K562 (cell line): Measurements from ENCODE around the gene PPP6R3.

ENCODE experiments used
- CREB3L1 ChIP-seq: fragments of 450-650 bp; IDR thresholded peaks from 2 replicates; pipeline ENCODE4 v1.6.1; 2014; ENCODE audit warnings: low read depth, mild to moderate bottlenecking, moderate library complexity, borderline replicate concordance
- CXXC5 ChIP-seq: fragments of 250-450 bp; sonication (Bioruptor Pico); IDR thresholded peaks from 2 replicates; pipeline ENCODE4 v1.8.0; 2022; ENCODE audit warnings: inconsistent platforms, mild to moderate bottlenecking, moderate library complexity
- DPF2 ChIP-seq: fragments of 450-650 bp; IDR thresholded peaks from 2 replicates; pipeline ENCODE4 v1.6.1; 2016
- FOXP4 ChIP-seq: sonication (generic); formaldehyde crosslinking; IDR thresholded peaks from 2 replicates; pipeline ENCODE4 v1.8.0; 2022; ENCODE audit warnings: mild to moderate bottlenecking, missing genetic modification reagents, borderline replicate concordance
- HMG20B ChIP-seq: fragments of 250-450 bp; sonication (Bioruptor Pico); IDR thresholded peaks from 2 replicates; pipeline ENCODE4 v1.5.0; 2021; ENCODE audit warnings: mild to moderate bottlenecking
- MEF2A ChIP-seq: IDR thresholded peaks from 2 replicates; pipeline ENCODE4 v1.6.1; 2011; ENCODE audit warnings: low read depth, mild to moderate bottlenecking, low read length, moderate library complexity; ENCODE audit not compliant: control insufficient read depth
- PHF8 ChIP-seq: fragments of 200-600 bp; sonication (generic); IDR thresholded peaks from 2 replicates; pipeline ENCODE4 v1.6.1; 2012; ENCODE audit warnings: mixed run types, mild to moderate bottlenecking, inconsistent platforms, low read length, moderate library complexity, borderline replicate concordance
- POLR2A ChIP-seq: fragments of 450-650 bp; conservative IDR thresholded peaks from 2 replicates; pipeline ENCODE4 v1.6.1; 2016
- POLR2AphosphoS2 ChIP-seq: IDR thresholded peaks from 2 replicates; pipeline ENCODE4 v1.6.1; 2012; ENCODE audit warnings: low read length, improper control_type of control experiment
- POLR2AphosphoS5 ChIP-seq: IDR thresholded peaks from 2 replicates; pipeline ENCODE4 v1.6.1; 2011; ENCODE audit warnings: mild to moderate bottlenecking, low read depth, low read length, moderate library complexity; ENCODE audit not compliant: control insufficient read depth, insufficient read depth
- PTBP1 ChIP-seq: fragments of 200-400 bp; formaldehyde crosslinking; IDR thresholded peaks from 2 replicates; pipeline ENCODE4 v1.6.1; 2017; ENCODE audit warnings: low read depth, low read length
- YY1 ChIP-seq, 3 experiments: IDR thresholded peaks; 2 replicates each; pipeline ENCODE4 v1.6.1; 2011; ENCODE audit warnings: low read length in 2 of 3, mild to moderate bottlenecking in 2 of 3, moderate library complexity in 2 of 3, borderline replicate concordance in 1 of 3, control low read depth in 1 of 3, low read depth in 1 of 3; ENCODE audit not compliant: insufficient read depth in 3 of 3, insufficient replicate concordance in 2 of 3, control insufficient read depth in 1 of 3, insufficient read length in 1 of 3; ENCODE audit errors: extremely low read depth in 1 of 3
- ZNF224 ChIP-seq: sonication (generic); formaldehyde crosslinking; IDR thresholded peaks from 2 replicates; pipeline ENCODE4 v1.8.0; 2022; ENCODE audit warnings: mild to moderate bottlenecking, missing genetic modification reagents

- TF ChIP-seq YY1 (IDR thresholded peaks at IDR 0.05; ENCODE audit: borderline replicate concordance in 1 of 3, control insufficient read depth in 1 of 3, extremely low read depth in 1 of 3, insufficient read depth in 3 of 3, insufficient read length in 1 of 3, insufficient replicate concordance in 2 of 3, low read depth in 1 of 3, low read length in 2 of 3) = no peak
- TF ChIP-seq DPF2 = no peak
- no peak for TF ChIP-seq POLR2AphosphoS5
- TF ChIP-seq POLR2AphosphoS2 = no peak
- no peak for TF ChIP-seq POLR2A
- no peak for TF ChIP-seq FOXP4 (CRISPR knock-in tag)
- TF ChIP-seq PTBP1 = no peak
- no peak for TF ChIP-seq MEF2A
- TF ChIP-seq CXXC5 (CRISPR knock-in tag) = no peak
- TF ChIP-seq CREB3L1 = no peak
- TF ChIP-seq ZNF224 (CRISPR knock-in tag) = no peak
- no peak for TF ChIP-seq HMG20B (CRISPR knock-in tag)
- TF ChIP-seq PHF8 = no peak
Observed at GRCh38 chr11:68653486-68654430, 193.2 kb downstream of the PPP6R3 start.
